ENCODE results near the gene TSPAN10. TPM values are rescaled to one million over a fixed set of nuclear protein-coding genes. Genes with fewer than 3 reads are reported as not detected.

Gene TSPAN10
- total RNA-seq, 4 donors from 2014 or later: 0.22 to 0.84 TPM; not detected in 2

DNA sequence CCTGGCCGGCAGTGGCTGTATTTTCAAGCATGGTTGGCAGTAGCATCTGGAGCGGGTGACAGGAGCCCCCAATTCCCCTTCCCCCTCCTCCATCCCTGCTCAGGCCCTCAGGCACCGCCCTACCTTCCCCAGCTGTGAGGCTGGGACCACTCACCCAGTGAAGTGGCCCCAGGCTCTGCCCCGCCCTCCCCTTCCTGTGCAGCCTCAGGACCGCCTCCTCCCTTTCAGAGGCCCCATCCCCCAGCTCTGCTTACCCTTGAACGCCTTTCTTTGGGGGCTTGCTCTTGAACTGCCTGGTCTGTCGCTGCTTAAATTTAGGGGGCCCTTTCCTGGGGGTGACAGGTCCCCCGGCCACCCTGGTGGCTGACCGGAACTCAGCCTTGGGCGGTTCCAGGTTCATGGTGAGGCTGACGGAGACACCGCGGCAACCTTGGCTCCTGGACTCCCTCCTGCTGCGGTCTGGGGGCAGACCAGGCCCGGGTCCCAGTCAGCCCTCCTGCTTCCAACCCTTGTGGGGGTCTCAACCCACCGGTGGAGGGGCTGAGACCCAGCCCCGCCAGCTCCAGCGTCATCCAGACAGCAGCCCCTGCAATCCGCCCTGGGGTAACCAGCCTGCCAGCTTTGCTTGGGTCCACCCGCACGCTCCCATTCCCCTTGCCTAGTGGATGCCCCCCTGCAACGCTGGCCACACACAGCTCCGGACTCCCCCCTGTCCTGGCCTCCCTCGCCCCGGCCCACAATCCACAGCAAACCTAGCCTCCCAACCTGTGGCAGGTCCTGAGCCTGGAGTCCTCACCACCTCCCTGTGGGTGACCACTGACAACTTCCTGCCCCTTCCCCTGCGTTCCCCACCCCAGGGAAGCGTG, 16.1 kb downstream of the TSPAN10 start:
- Histone ChIP-seq H3K27ac (no peak overlapping the region), H3K4me3 (peak overlapping the region in 2 of 4 donors; percentile 9 to 12), H3K27me3 (peaks cover 0 to 57% of the 10 kb centered on the region in 2 donors), H3K9me3 (peaks cover 0 to 8% (median 0%) of the 10 kb centered on the region in 4 donors), H3K4me1 (no peaks in the 10 kb centered on the region), H3K36me3 (no peaks in the 10 kb centered on the region)
- 23 to 32% methylated on average over 27 of the region's 27 CpGs for WGBS, 2 donors
- DNase-seq (ENCODE audit: low spot score in 2 of 2): no peak
- TF ChIP-seq POLR2A (IDR thresholded peaks at IDR 0.05) (no peak), EP300 (IDR thresholded peaks at IDR 0.05) (no peak)
- TF ChIP-seq, protein P1, sequence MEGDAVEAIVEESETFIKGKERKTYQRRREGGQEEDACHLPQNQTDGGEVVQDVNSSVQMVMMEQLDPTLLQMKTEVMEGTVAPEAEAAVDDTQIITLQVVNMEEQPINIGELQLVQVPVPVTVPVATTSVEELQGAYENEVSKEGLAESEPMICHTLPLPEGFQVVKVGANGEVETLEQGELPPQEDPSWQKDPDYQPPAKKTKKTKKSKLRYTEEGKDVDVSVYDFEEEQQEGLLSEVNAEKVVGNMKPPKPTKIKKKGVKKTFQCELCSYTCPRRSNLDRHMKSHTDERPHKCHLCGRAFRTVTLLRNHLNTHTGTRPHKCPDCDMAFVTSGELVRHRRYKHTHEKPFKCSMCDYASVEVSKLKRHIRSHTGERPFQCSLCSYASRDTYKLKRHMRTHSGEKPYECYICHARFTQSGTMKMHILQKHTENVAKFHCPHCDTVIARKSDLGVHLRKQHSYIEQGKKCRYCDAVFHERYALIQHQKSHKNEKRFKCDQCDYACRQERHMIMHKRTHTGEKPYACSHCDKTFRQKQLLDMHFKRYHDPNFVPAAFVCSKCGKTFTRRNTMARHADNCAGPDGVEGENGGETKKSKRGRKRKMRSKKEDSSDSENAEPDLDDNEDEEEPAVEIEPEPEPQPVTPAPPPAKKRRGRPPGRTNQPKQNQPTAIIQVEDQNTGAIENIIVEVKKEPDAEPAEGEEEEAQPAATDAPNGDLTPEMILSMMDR (IDR thresholded peaks at IDR 0.05): no peak

DNA sequence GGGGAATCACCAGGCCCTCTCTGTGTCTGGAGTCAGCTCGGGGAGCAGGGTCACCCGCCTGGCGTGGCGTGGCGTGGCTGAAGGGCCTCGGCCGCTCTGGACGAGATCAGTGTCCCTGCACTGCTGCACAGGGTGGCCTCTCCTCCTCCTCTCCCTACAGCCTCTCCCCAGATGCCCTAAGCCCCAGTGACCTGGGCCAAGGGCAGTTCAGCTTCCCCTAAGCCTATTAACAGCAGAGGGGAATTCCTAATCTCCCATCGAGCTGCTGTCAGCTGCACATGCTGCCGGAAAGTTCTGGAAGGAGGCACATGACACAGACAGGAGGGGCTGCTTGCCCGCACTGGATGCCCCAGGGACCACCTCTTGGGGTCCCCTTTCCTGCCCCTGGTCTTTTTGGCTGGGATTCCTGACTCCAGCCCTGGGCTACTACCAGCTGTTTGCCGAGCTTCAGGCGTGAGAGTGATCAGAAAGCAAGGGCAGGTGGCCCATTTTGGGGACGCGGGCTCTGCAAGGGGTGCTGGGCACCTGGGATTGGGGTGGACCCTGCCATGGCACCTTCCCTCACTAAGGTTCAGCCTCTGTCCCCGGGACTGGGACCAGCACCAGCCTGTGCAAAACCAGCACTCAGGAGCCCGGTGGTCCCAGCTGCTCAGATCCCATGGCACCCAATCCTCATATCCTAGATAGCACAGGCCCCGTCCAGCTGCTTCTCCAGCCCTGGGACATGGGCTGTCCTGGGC, 18.6 kb downstream of the TSPAN10 start:
- no peaks in the 10 kb centered on the region for H3K4me1 ChIP-seq
- 63 to 74% methylated on average over 7 to 16 of the region's 18 CpGs for WGBS, 2 donors
- no peaks in the 10 kb centered on the region for H3K36me3 ChIP-seq
- H3K4me3 ChIP-seq: no peak overlapping the region
- no peak for DNase-seq (ENCODE audit: low spot score in 2 of 2)
- H3K27ac ChIP-seq: no peak overlapping the region
- no peaks in the 10 kb centered on the region for H3K9me3 ChIP-seq
- no peak for TF ChIP-seq EP300 (IDR thresholded peaks at IDR 0.05)
- TF ChIP-seq, protein P1 (IDR thresholded peaks at IDR 0.05): no peak
- no peak for TF ChIP-seq POLR2A (IDR thresholded peaks at IDR 0.05)
- H3K27me3 ChIP-seq: peaks cover 0 to 33% of the 10 kb centered on the region in 2 donors

DNA sequence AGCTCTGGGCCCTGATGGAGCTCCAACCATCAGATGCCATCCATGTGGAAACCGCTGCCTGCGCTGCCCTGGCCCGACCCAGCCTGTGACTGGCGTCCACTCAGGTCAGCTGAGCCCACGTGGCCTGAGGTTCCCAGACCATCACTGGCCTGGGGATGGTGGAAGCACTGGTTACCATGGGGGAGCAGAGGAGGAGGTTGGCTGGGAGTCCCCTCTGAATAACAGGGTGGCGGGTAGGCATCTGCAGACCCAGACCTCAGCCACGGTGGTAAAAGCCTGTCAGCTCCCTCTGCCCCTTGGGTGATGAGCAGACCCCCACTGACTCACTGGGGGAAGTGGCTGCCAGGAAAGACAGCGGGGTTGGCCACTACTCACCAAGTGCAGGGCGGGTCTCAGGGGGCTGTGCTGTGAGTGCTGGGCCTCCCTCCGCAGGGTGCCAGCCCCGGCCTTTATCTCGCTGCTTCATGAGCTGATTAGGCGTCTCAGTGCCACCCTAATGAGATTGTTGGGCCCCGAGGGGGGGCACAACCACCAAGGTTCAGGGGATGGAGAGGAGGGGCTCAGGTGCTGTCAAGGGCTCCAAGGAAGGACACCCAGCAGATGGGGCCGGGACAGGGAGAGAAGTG, 19.2 kb downstream of the TSPAN10 start, which contains the start of gene PDE6G:
Gene PDE6G, minus strand, starts transcription at position 425 of the 626 bp plus-strand sequence. CDS start 3,237 bp downstream, outside the sequence.
- peaks cover 0 to 26% of the 10 kb centered on the region in 2 donors for H3K27me3 ChIP-seq
- H3K4me3 ChIP-seq: no peak within 1 kb of the TSS
- no peaks in the 10 kb centered on the region for H3K9me3 ChIP-seq
- 86 to 87% methylated on average over 15 of the region's 15 CpGs for WGBS, 2 donors
- no peaks in the 10 kb centered on the region for H3K36me3 ChIP-seq
- DNase-seq (ENCODE audit: low spot score in 2 of 2): no peak
- no peak within 1 kb of the TSS for H3K27ac ChIP-seq
- no peaks in the 10 kb centered on the region for H3K4me1 ChIP-seq
- no peak for TF ChIP-seq POLR2A (IDR thresholded peaks at IDR 0.05)
- TF ChIP-seq, protein P1 (IDR thresholded peaks at IDR 0.05): no peak
- no peak for TF ChIP-seq EP300 (IDR thresholded peaks at IDR 0.05)

DNA sequence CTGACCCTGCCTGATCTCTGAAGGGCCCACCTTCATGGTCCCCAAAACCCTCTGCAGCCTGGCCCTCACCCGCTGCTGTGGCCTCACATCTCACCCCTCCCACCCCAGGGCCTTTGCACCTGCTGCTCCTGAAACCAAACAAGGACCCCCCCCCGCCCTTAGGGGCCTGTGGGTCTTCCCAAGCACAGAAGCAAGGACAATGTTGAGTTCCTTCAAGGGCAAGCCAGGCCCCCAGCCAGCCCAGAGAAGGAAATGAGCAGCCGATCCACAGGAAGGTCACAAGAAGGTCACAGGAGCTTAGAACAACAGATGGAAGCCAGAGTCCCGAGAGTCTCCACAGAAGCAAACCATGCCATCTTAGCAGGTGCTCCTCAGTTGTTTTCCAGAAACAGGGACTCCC, 19.8 kb downstream of the TSPAN10 start:
- Histone ChIP-seq H3K27ac (no peak overlapping the region), H3K4me3 (no peak overlapping the region), H3K9me3 (no peaks in the 10 kb centered on the region), H3K4me1 (no peaks in the 10 kb centered on the region), H3K36me3 (no peaks in the 10 kb centered on the region), H3K27me3 (peaks cover 0 to 20% of the 10 kb centered on the region in 2 donors)
- 58 to 100% methylated on average over 1 to 4 of the region's 4 CpGs for WGBS, 2 donors
- no peak for TF ChIP-seq POLR2A (IDR thresholded peaks at IDR 0.05)
- no peak for TF ChIP-seq EP300 (IDR thresholded peaks at IDR 0.05)
- TF ChIP-seq, protein P1 (IDR thresholded peaks at IDR 0.05): no peak
- DNase-seq (ENCODE audit: low spot score in 2 of 2): no peak

All from tibial nerve (tissue), 4 donors.